AG04449 (cell line): ENCODE results near the gene FAIM.

Source experiments
- CTCF ChIA-PET: fragments of 350-600 bp; formaldehyde crosslinking; extraction: SDS; loops from one replicate; lab custom pipeline; 2021; ENCODE audit warnings: antibody characterized with exemption; lab: Yijun Ruan, JAX
- POLR2A ChIA-PET: fragments of 400-600, 350-600 bp; formaldehyde crosslinking; extraction: SDS; loops from one replicate; lab custom pipeline; 2020; ENCODE audit warnings: antibody characterized with exemption, inconsistent platforms; lab: Yijun Ruan, JAX
- DNase-seq: peaks from one replicate; pipeline ENCODE4 v3.0.0-alpha.2; 2010; ENCODE audit warnings: low read depth, low spot score
- H3K4me3 ChIP-seq: 2 replicates; pipeline ENCODE4 v1.5.1; 2011; ENCODE audit warnings: low read depth, mild to moderate bottlenecking, control low read depth, low read length
- TF ChIP-seq, protein P1 (sequence below): IDR thresholded peaks from one replicate; pipeline ENCODE4 v1.5.1; 2011; ENCODE audit warnings: mild to moderate bottlenecking, moderate library complexity, low read length, control low read depth, inconsistent platforms; ENCODE audit not compliant: insufficient read depth; ENCODE audit errors: missing control alignments

The FAIM gene

GRCh38 chr3:138646008-138646407 lies 37.4 kb downstream of the FAIM start:
- TF ChIP-seq, protein P1, sequence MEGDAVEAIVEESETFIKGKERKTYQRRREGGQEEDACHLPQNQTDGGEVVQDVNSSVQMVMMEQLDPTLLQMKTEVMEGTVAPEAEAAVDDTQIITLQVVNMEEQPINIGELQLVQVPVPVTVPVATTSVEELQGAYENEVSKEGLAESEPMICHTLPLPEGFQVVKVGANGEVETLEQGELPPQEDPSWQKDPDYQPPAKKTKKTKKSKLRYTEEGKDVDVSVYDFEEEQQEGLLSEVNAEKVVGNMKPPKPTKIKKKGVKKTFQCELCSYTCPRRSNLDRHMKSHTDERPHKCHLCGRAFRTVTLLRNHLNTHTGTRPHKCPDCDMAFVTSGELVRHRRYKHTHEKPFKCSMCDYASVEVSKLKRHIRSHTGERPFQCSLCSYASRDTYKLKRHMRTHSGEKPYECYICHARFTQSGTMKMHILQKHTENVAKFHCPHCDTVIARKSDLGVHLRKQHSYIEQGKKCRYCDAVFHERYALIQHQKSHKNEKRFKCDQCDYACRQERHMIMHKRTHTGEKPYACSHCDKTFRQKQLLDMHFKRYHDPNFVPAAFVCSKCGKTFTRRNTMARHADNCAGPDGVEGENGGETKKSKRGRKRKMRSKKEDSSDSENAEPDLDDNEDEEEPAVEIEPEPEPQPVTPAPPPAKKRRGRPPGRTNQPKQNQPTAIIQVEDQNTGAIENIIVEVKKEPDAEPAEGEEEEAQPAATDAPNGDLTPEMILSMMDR = no peak
- no peak for DNase-seq
- CTCF ChIA-PET = interaction anchor here (1.3 kb wide), 2 partner anchors 270 to 278 kb away, joined by 4 read pairs; no protein-coding TSS in a partner anchor
- no peak overlapping the region for H3K4me3 ChIP-seq
- POLR2A ChIA-PET = no interaction called here

DNA sequence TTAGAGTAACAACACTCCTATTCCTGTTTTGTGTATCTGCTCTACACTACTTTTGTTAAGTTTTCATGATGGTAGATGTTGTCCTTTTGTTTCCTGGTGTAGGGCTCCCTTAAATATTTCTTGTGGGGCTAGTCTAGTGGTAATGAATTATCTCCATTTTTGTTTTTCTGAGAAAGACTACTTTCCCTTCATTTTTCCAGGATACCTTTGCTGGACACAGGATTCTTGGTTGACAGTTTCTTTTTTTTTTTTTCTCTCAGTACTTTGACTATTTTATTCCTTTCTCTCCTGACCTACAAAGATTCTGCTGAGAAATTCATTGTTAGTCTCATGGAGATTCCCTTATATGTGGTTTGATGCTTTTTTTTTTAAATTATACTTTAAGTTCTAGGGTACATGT lies 37.9 kb downstream of the FAIM start:
- ChIA-PET POLR2A (no interaction called here), CTCF (interaction anchor here (1.3 kb wide), 2 partner anchors 269 to 277 kb away, joined by 4 read pairs; no protein-coding TSS in a partner anchor)
- DNase-seq = no peak
- TF ChIP-seq, protein P1 = no peak
- H3K4me3 ChIP-seq = no peak overlapping the region

DNA sequence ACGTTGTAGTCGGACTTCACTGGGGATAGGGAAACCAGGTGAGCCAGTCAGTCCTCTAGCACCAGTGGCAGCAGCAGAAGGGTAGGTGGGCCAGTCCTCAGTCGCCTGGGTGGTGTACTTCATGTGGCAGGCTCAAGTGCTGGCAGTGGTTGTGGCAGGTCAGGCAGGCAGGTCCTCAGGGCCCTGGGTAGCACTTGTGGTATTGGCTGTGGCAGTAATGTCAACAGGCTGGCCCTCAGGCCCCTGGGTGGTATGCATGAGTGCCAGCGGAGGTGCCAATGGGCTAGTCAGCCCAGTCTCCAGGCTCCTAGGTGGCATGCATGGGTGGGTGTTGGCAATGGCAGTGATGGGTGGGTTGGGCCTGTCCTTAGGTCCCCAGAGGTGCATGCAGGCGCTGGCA lies 40.6 kb downstream of the FAIM start:
- DNase-seq = no peak
- H3K4me3 ChIP-seq = no peak overlapping the region
- TF ChIP-seq, protein P1 = no peak
- ChIA-PET CTCF (no interaction called here), POLR2A (no interaction called here)

GRCh38 chr3:138653567-138653966 lies 45.0 kb downstream of the FAIM start:
- POLR2A ChIA-PET = no interaction called here
- CTCF ChIA-PET = interaction anchor here (1.6 to 2.0 kb wide), 2 partner anchors 262 to 270 kb away, joined by 6 to 11 read pairs; no protein-coding TSS in a partner anchor

DNA sequence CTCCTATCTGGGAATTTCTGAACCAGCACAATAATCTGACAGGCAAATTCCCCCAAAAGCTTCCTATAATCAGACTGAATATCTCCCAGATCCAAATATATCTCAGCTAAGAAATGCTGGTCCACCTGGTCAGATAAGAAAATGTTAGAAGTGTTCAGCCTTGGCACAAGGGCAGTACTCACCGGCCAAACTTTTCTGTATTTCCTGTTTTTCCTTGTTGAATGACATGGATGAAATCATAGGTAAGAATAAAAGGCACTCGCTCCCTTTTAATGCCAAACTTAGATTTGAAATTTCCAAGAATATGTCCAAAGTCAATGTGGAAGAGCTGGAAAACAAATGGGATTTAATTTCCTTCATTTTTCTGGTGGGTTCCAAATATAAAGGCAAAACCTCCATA lies 48.9 kb downstream of the FAIM start:
- CTCF ChIA-PET = interaction anchor here (0.9 kb wide), 1 partner anchor 11 kb away, joined by 3 read pairs; no protein-coding TSS in a partner anchor

More at GRCh38 chr3:138653567-138653966, 45.0 kb downstream of the FAIM start:
- no peak overlapping the region for H3K4me3 ChIP-seq
- TF ChIP-seq, protein P1 = no peak
- DNase-seq = no peak

GRCh38 chr3:138668107-138668506 lies 59.5 kb downstream of the FAIM start:
- CTCF ChIA-PET = interaction anchor here (1.1 to 1.3 kb wide), 2 partner anchors 11 to 14 kb away, joined by 3 to 5 read pairs; no protein-coding TSS in a partner anchor
- TF ChIP-seq, protein P1 = no peak
- DNase-seq = no peak
- H3K4me3 ChIP-seq = no peak overlapping the region
- POLR2A ChIA-PET = no interaction called here

More for the DNA sequence above, 48.9 kb downstream of the FAIM start:
- no peak overlapping the region for H3K4me3 ChIP-seq
- TF ChIP-seq, protein P1 = no peak
- no peak for DNase-seq
- POLR2A ChIA-PET = no interaction called here
